OCI-M2 (cell line): ENCODE measurements around the gene TICRR.

Experiments
- DNase-seq: peaks from one replicate; lab custom pipeline; 2025; ENCODE audit not compliant: unreplicated experiment; lab: John Stamatoyannopoulos, UW

Gene TICRR

GRCh38 chr15:89653578-89653977, 78.3 kb downstream of the TICRR start:
- no peak for DNase-seq

- DNase-seq = no peak
Observed at GRCh38 chr15:89654301-89654761, 79.1 kb downstream of the TICRR start.

GRCh38 chr15:89654847-89655805, 79.9 kb downstream of the TICRR start, which contains the start of gene KIF7:
KIF7 (minus strand) TSS chr15:89655467; CDS start chr15:89652930, 2,537 bp downstream.
- no peak for DNase-seq

- DNase-seq = no peak
Observed at GRCh38 chr15:89656116-89656815, 81.0 kb downstream of the TICRR start.

GRCh38 chr15:89657686-89658200, 82.5 kb downstream of the TICRR start:
- DNase-seq = no peak

GRCh38 chr15:89659295-89659694, 84.0 kb downstream of the TICRR start:
- DNase-seq = no peak

GRCh38 chr15:89660556-89660955, 85.3 kb downstream of the TICRR start:
- no peak for DNase-seq

GRCh38 chr15:89662893-89663626, 87.8 kb downstream of the TICRR start:
- DNase-seq = no peak

- no peak for DNase-seq
Observed at GRCh38 chr15:89664441-89665350, 89.4 kb downstream of the TICRR start.

- no peak for DNase-seq
Observed at GRCh38 chr15:89665449-89666181, 90.3 kb downstream of the TICRR start.

- no peak for DNase-seq
Observed at GRCh38 chr15:89666184-89666857, 91.1 kb downstream of the TICRR start.

- no peak for DNase-seq
Observed at GRCh38 chr15:89666858-89667705, 91.8 kb downstream of the TICRR start.

- no peak for DNase-seq
Observed at GRCh38 chr15:89667706-89667960, 92.4 kb downstream of the TICRR start.

- no peak for DNase-seq
Observed at GRCh38 chr15:89668171-89668570, 92.9 kb downstream of the TICRR start.

GRCh38 chr15:89669309-89669865, 94.1 kb downstream of the TICRR start:
- DNase-seq = no peak

GRCh38 chr15:89669941-89670340, 94.7 kb downstream of the TICRR start:
- no peak for DNase-seq

GRCh38 chr15:89670971-89671560, 95.8 kb downstream of the TICRR start:
- no peak for DNase-seq
